OCI-LY7 (cell line): Measurements from ENCODE around the gene GLYATL1. TPM values are rescaled to one million over a fixed set of nuclear protein-coding genes. Genes with fewer than 3 reads are reported as not detected.

Experiments
- BruUV-seq: library from RNA; stranded (reverse); fragments of 400-500 nt; replicated peaks from 2 replicates; lab custom pipeline; 2021; lab: Mats Ljungman, UMichigan
- CTCF ChIA-PET: fragments of 300-600 bp; sonication (Branson Sonifier 250); formaldehyde crosslinking; loops from one replicate; lab custom pipeline; 2022; ENCODE audit warnings: antibody characterized with exemption; ENCODE audit not compliant: unreplicated experiment; lab: Charles Lee
- POLR2A ChIA-PET: fragments of 300-600 bp; sonication (Branson Sonifier 250); formaldehyde crosslinking; loops from one replicate; lab custom pipeline; 2022; ENCODE audit warnings: antibody characterized with exemption; lab: Charles Lee
- DNase-seq: peaks from one replicate; pipeline ENCODE4 v3.0.0-alpha.2; 2015; ENCODE audit warnings: low spot score
- H2AFZ ChIP-seq: fragments of 200-600 bp; sonication (generic), shearing (Covaris generic); 2 replicates; pipeline ENCODE4 v1.6.1; 2014; ENCODE audit warnings: mild to moderate bottlenecking, antibody characterized with exemption, low read length, moderate library complexity
- H3K27ac ChIP-seq: fragments of 200-600 bp; sonication (generic); 2 replicates; pipeline ENCODE4 v1.5.1; 2014; ENCODE audit warnings: mixed run types, low read depth, mild to moderate bottlenecking, moderate library complexity, low read length, inconsistent platforms; ENCODE audit not compliant: poor library complexity, severe bottlenecking
- H3K36me3 ChIP-seq: fragments of 200-600 bp; sonication (generic); 2 replicates; pipeline ENCODE4 v1.6.1; 2014; ENCODE audit warnings: mild to moderate bottlenecking, antibody characterized with exemption, low read length, moderate library complexity, mixed read lengths; ENCODE audit not compliant: insufficient read depth
- H3K4me1 ChIP-seq: fragments of 200-600 bp; sonication (generic); 2 replicates; pipeline ENCODE4 v1.5.1; 2014; ENCODE audit warnings: mild to moderate bottlenecking, low read length; ENCODE audit not compliant: insufficient read depth, poor library complexity, severe bottlenecking
- H3K4me2 ChIP-seq: fragments of 200-600 bp; sonication (generic); 2 replicates; pipeline ENCODE4 v1.6.1; 2014; ENCODE audit warnings: mild to moderate bottlenecking, low read length
- H3K4me3 ChIP-seq: fragments of 200-600 bp; sonication (generic); 2 replicates; pipeline ENCODE4 v1.5.1; 2014; ENCODE audit warnings: mild to moderate bottlenecking, low read depth, low read length; ENCODE audit not compliant: poor library complexity, severe bottlenecking
- H3K79me2 ChIP-seq: fragments of 200-600 bp; sonication (generic); 2 replicates; pipeline ENCODE4 v1.6.1; 2016; ENCODE audit warnings: low read depth, mild to moderate bottlenecking, low read length, moderate library complexity, mixed read lengths; ENCODE audit not compliant: insufficient read depth
- H3K9me2 ChIP-seq: fragments of 200-600 bp; sonication (generic); 2 replicates; pipeline ENCODE4 v1.6.1; 2016; ENCODE audit warnings: mild to moderate bottlenecking, low read length, mixed read lengths; ENCODE audit not compliant: insufficient read depth
- H3K9me3 ChIP-seq: fragments of 200-600 bp; sonication (generic); 2 replicates; pipeline ENCODE4 v1.6.1; 2014; ENCODE audit warnings: mild to moderate bottlenecking, mixed run types, low read length, mixed read lengths
- H4K20me1 ChIP-seq: fragments of 200-600 bp; sonication (generic); 2 replicates; pipeline ENCODE4 v1.6.1; 2014; ENCODE audit warnings: mild to moderate bottlenecking, antibody characterized with exemption, low read length, moderate library complexity, mixed read lengths; ENCODE audit not compliant: insufficient read depth
- EZH2phosphoT487 ChIP-seq: fragments of 200-600 bp; sonication (generic); IDR thresholded peaks from 2 replicates; pipeline ENCODE4 v1.6.1; 2018; ENCODE audit warnings: low read depth, borderline replicate concordance, mild to moderate bottlenecking, mixed run types, antibody characterized with exemption, low read length, moderate library complexity, mixed read lengths
- intact Hi-C: fragments of 100-400 bp; cut with micrococcal nuclease; formaldehyde crosslinking; loops from one replicate; pipeline ENCODE4 v1.10.0; 2022; ENCODE audit not compliant: unreplicated experiment
- total RNA-seq, 2 experiments: library from RNA; depleted of rRNA in 1 of 2; stranded (reverse); fragments of >200 nt in 1 of 2; shearing (Covaris generic) in 1 of 2; gene quantifications; 2 replicates each; pipeline ENCODE4 v1.2.3, GENCODE V29; 2014 to 2022
- TF ChIP-seq, protein P1 (sequence below): fragments of 200-600 bp; sonication (generic); conservative IDR thresholded peaks from 2 replicates; pipeline ENCODE4 v1.5.1; 2014; ENCODE audit warnings: mild to moderate bottlenecking, antibody characterized with exemption, low read length, moderate library complexity, mixed read lengths

Gene GLYATL1
- total RNA-seq, 2 experiments from 2014 or later = not detected

DNA sequence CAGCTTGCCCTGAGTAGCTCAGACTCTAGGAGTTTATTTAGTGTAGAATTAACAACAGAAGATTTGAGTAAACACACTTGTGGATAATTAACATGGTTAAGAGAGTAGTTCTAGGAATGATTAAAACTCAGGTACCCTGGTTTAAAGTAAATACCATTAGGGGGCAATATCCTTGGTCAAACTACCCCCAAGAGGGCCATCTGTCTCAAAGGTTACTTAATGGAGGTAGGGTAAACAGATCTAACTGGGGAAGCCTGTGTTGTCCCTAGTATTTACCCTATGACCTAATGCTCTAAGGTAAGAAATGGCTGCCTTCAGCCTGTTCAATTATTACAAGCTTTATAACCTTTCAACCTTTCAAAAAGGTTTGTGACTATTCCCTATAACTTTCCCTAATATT lies 10.6 kb upstream of the GLYATL1 start:
- ChIA-PET CTCF (no interaction called here), POLR2A (interaction anchor here (0.6 kb wide), 1 partner anchor 982 kb away, joined by 5 read pairs; no protein-coding TSS in a partner anchor)
- Histone ChIP-seq H3K4me1 (no peaks in the 10 kb centered on the region), H3K4me3 (no peak overlapping the region), H2AFZ (no peak overlapping the region), H3K4me2 (no peak overlapping the region), H3K27ac (no peak overlapping the region), H3K36me3 (no peaks in the 10 kb centered on the region), H4K20me1 (no peaks in the 10 kb centered on the region), H3K9me3 (no peaks in the 10 kb centered on the region), H3K79me2 (no peaks in the 10 kb centered on the region), H3K9me2 (no peaks in the 10 kb centered on the region)
- DNase-seq = no peak
- intact Hi-C loops = loop anchor here (10.0 kb wide), 3 partner anchors 126 to 274 kb away; no protein-coding TSS in a partner anchor
- TF ChIP-seq, protein P1, sequence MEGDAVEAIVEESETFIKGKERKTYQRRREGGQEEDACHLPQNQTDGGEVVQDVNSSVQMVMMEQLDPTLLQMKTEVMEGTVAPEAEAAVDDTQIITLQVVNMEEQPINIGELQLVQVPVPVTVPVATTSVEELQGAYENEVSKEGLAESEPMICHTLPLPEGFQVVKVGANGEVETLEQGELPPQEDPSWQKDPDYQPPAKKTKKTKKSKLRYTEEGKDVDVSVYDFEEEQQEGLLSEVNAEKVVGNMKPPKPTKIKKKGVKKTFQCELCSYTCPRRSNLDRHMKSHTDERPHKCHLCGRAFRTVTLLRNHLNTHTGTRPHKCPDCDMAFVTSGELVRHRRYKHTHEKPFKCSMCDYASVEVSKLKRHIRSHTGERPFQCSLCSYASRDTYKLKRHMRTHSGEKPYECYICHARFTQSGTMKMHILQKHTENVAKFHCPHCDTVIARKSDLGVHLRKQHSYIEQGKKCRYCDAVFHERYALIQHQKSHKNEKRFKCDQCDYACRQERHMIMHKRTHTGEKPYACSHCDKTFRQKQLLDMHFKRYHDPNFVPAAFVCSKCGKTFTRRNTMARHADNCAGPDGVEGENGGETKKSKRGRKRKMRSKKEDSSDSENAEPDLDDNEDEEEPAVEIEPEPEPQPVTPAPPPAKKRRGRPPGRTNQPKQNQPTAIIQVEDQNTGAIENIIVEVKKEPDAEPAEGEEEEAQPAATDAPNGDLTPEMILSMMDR = no peak
- BruUV-seq = no TSS peak

DNA sequence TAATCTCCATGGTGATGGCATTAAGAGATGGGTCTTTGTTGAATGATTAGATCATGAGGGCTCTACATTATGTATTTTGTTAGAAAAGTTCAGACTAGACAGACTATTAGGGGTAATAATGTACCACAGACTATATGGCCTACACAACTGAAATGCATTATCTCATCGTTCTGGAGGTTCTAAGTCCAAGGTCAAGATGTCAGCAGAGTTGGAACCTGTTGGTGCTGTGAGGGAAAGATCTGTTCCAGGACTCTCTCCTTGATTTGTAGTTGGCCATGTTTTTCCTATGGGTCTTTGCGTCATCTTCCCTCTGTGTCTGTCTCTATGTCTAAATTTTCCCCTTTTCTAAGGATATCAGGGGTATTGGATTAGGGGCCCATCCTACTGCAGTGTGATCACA lies 8.4 kb upstream of the GLYATL1 start:
- H2AFZ ChIP-seq = no peak overlapping the region
- H4K20me1 ChIP-seq = no peaks in the 10 kb centered on the region
- no peak overlapping the region for H3K27ac ChIP-seq
- no peaks in the 10 kb centered on the region for H3K9me2 ChIP-seq
- no peaks in the 10 kb centered on the region for H3K4me1 ChIP-seq
- BruUV-seq = no TSS peak
- DNase-seq = no peak
- no peaks in the 10 kb centered on the region for H3K79me2 ChIP-seq
- TF ChIP-seq, protein P1 = no peak
- no peak for TF ChIP-seq EZH2phosphoT487
- intact Hi-C loops = no loop called here
- H3K36me3 ChIP-seq = no peaks in the 10 kb centered on the region
- ChIA-PET CTCF (no interaction called here), POLR2A (no interaction called here)
- no peak overlapping the region for H3K4me2 ChIP-seq
- H3K4me3 ChIP-seq = no peak overlapping the region
- no peaks in the 10 kb centered on the region for H3K9me3 ChIP-seq

DNA sequence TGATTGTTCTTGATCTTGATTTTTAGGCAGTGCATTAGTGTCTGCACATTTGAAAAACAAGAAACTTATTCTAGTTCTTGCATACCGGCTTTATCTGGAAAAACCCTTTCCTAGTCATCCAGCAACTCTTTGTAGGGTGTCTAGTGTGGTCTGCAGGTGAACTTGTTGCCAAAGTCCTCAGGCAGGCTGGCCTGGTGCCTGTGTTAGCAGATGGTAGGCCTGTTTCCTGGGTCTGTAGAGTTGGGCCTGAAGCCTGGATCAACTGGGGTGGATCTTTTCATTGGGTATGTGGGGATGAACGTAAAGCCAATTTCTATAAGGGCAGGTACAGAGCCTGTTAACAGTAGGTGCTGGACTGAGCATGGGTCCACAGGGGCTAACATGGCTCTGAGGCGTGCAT lies 5.6 kb upstream of the GLYATL1 start:
- H3K79me2 ChIP-seq = no peaks in the 10 kb centered on the region
- TF ChIP-seq, protein P1 = no peak
- no peak for TF ChIP-seq EZH2phosphoT487
- ChIA-PET CTCF (no interaction called here), POLR2A (no interaction called here)
- H3K4me2 ChIP-seq = no peak overlapping the region
- no TSS peak for BruUV-seq
- H3K9me2 ChIP-seq = no peaks in the 10 kb centered on the region
- no peak overlapping the region for H3K27ac ChIP-seq
- H3K9me3 ChIP-seq = no peaks in the 10 kb centered on the region
- no peak overlapping the region for H3K4me3 ChIP-seq
- intact Hi-C loops = no loop called here
- no peaks in the 10 kb centered on the region for H4K20me1 ChIP-seq
- H2AFZ ChIP-seq = no peak overlapping the region
- no peaks in the 10 kb centered on the region for H3K4me1 ChIP-seq
- no peak for DNase-seq
- H3K36me3 ChIP-seq = no peaks in the 10 kb centered on the region
